GM19043 (cell line): ENCODE data around the gene AGAP1.

Source experiments
- ATAC-seq: cut with Tn5 transposase; IDR thresholded peaks from one replicate; pipeline ENCODE4 v1.9.1; 2021; ENCODE audit warnings: low read depth; ENCODE audit not compliant: unreplicated experiment

AGAP1 gene

GRCh38 chr2:235507928-235508327 is 14.1 kb downstream of the AGAP1 start:
- no peak for ATAC-seq

- ATAC-seq, result no peak
Measured at GRCh38 chr2:235508371-235509160, 14.7 kb downstream of the AGAP1 start.

GRCh38 chr2:235510318-235510717 is 16.5 kb downstream of the AGAP1 start:
- no peak for ATAC-seq

GRCh38 chr2:235511187-235511661 is 17.4 kb downstream of the AGAP1 start:
- no peak for ATAC-seq

GRCh38 chr2:235511751-235512698 is 18.2 kb downstream of the AGAP1 start:
- no peak for ATAC-seq

GRCh38 chr2:235512699-235513053 is 18.8 kb downstream of the AGAP1 start:
- no peak for ATAC-seq

- no peak for ATAC-seq
Measured at GRCh38 chr2:235513984-235514626, 20.3 kb downstream of the AGAP1 start.

- no peak for ATAC-seq
Measured at GRCh38 chr2:235514627-235515363, 21.0 kb downstream of the AGAP1 start.

- no peak for ATAC-seq
Measured at GRCh38 chr2:235515364-235515742, 21.5 kb downstream of the AGAP1 start.

- ATAC-seq, result no peak
Measured at GRCh38 chr2:235515821-235516220, 22.0 kb downstream of the AGAP1 start.

GRCh38 chr2:235516257-235516656 is 22.4 kb downstream of the AGAP1 start:
- ATAC-seq, result no peak

- ATAC-seq, result no peak
Measured at GRCh38 chr2:235518322-235519090, 24.7 kb downstream of the AGAP1 start.

- no peak for ATAC-seq
Measured at GRCh38 chr2:235520787-235521186, 26.9 kb downstream of the AGAP1 start.

- ATAC-seq, result no peak
Measured at GRCh38 chr2:235521844-235522243, 28.0 kb downstream of the AGAP1 start.

GRCh38 chr2:235523021-235523420 is 29.2 kb downstream of the AGAP1 start:
- no peak for ATAC-seq

- no peak for ATAC-seq
Measured at GRCh38 chr2:235523486-235524150, 29.8 kb downstream of the AGAP1 start.

- no peak for ATAC-seq
Measured at GRCh38 chr2:235526166-235526565, 32.3 kb downstream of the AGAP1 start.

- no peak for ATAC-seq
Measured at GRCh38 chr2:235527806-235528469, 34.1 kb downstream of the AGAP1 start.

- no peak for ATAC-seq
Measured at GRCh38 chr2:235529621-235530020, 35.8 kb downstream of the AGAP1 start.
